Mucosa of descending colon (tissue), 3 donors: ENCODE results near the gene PTHLH. TPM values are rescaled to one million over a fixed set of nuclear protein-coding genes. Genes with fewer than 3 reads are reported as not detected.

Experiments
- ATAC-seq: fragments of 200-7000 bp; cut with Tn5 transposase; one replicate; pipeline ENCODE4 v1.9.1; 2020; ENCODE audit warnings: mild to moderate bottlenecking, moderate library complexity
- DNase-seq, 3 donors: peaks; one replicate each; pipeline ENCODE4 v3.0.0-alpha.2; 2020
- H3K36me3 ChIP-seq: fragments of 200-600 bp; one replicate; pipeline ENCODE4 v1.8.0; 2021; ENCODE audit warnings: low read depth, mild to moderate bottlenecking
- H3K4me1 ChIP-seq: fragments of 200-600 bp; one replicate; pipeline ENCODE4 v1.8.0; 2021; ENCODE audit warnings: low read depth, mild to moderate bottlenecking
- H3K4me3 ChIP-seq: fragments of 200-600 bp; one replicate; pipeline ENCODE4 v1.8.0; 2021; ENCODE audit warnings: mild to moderate bottlenecking
- H3K9me3 ChIP-seq: fragments of 200-600 bp; one replicate; pipeline ENCODE4 v1.8.0; 2021; ENCODE audit warnings: mild to moderate bottlenecking
- intact Hi-C, 2 donors: fragments of 100-400 bp; cut with DNase I in 1 of 2; cut with micrococcal nuclease in 1 of 2; formaldehyde crosslinking; loops; one replicate each; pipeline versions ENCODE4 v1.11.0 to v1.11.1; 2022; cut with DNase I, micrococcal nuclease
- total RNA-seq, 3 donors: library from RNA; stranded (reverse); fragmentation: NEBNext Ultra II Directional in 2 of 3; extraction: Animal tissue kit (Norgen Biotek cat#: 25700) in 2 of 3; gene quantifications; one replicate each; pipeline versions ENCODE4 v1.2.1 to v1.2.4, GENCODE V29; 2021 to 2023
- TF ChIP-seq, protein P1 (sequence below): fragments of 200-600 bp; IDR thresholded peaks from one replicate; pipeline ENCODE4 v1.8.0; 2022; ENCODE audit warnings: antibody characterized with exemption, mild to moderate bottlenecking
- donor health status: DM: no; HTN: no; CAD: no; lungs with moderate emphysema.
- donor health status: DM: no; HTN: no; CAD: no.
- donor health status: DM: no; HTN: yes; CAD: no.

Gene PTHLH
- total RNA-seq, 3 donors from 2014 or later, result 2.2 TPM; not detected in 2

DNA sequence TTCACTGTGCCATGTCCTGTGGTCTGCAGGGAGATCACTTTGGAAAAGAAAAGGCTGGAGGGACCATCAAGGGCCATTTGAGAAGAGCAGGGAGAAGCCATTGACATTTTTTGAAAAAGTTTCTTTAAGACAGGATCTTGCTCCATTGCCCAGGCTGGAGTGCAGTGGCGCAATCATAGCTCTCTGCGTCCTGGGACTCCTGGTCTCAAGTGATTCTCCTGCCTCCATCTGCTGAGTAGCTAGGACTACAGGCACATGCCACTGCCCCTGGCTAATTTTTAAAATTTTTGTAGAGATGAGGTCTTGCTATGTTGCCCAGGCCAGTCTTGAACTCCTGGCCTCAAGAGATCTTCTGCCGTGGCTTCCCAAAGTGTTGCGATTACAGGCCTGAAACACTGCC lies 32.3 kb downstream of the PTHLH start:
- TF ChIP-seq, protein P1, sequence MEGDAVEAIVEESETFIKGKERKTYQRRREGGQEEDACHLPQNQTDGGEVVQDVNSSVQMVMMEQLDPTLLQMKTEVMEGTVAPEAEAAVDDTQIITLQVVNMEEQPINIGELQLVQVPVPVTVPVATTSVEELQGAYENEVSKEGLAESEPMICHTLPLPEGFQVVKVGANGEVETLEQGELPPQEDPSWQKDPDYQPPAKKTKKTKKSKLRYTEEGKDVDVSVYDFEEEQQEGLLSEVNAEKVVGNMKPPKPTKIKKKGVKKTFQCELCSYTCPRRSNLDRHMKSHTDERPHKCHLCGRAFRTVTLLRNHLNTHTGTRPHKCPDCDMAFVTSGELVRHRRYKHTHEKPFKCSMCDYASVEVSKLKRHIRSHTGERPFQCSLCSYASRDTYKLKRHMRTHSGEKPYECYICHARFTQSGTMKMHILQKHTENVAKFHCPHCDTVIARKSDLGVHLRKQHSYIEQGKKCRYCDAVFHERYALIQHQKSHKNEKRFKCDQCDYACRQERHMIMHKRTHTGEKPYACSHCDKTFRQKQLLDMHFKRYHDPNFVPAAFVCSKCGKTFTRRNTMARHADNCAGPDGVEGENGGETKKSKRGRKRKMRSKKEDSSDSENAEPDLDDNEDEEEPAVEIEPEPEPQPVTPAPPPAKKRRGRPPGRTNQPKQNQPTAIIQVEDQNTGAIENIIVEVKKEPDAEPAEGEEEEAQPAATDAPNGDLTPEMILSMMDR, result no peak
- Histone ChIP-seq H3K4me1 (no peaks in the 10 kb centered on the region), H3K36me3 (no peaks in the 10 kb centered on the region), H3K4me3 (no peak overlapping the region), H3K9me3 (no peaks in the 10 kb centered on the region)
- intact Hi-C loops, result loop anchor here in 1 of 2 donors (10.0 kb wide), 1 partner anchor 205 kb away; no protein-coding TSS in a partner anchor
- no peak for DNase-seq
- no peak for ATAC-seq

DNA sequence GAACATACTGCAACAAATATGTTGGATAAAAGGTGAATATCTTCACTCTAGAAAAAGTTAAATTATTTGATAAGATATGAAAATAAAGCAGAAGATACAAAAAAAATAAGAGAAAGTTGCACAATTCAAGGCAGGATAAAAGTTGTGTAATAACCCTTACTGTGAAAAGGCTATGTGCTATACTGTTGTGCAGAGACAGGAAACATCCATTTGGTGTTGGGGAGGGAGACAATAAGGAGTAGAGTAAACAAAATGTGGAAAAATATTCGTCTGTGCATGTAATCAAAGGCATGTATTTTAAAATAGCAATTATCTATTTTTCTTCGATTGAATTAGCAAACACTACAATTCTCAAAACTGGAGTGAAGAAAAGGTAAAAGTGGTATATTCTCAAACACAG lies 34.8 kb downstream of the PTHLH start:
- ATAC-seq (no peak), DNase-seq (no peak)
- H3K36me3 ChIP-seq, result no peaks in the 10 kb centered on the region
- no peaks in the 10 kb centered on the region for H3K9me3 ChIP-seq
- H3K4me1 ChIP-seq, result no peaks in the 10 kb centered on the region
- no peak overlapping the region for H3K4me3 ChIP-seq
- TF ChIP-seq, protein P1, result no peak
- intact Hi-C loops, result loop anchor here in 1 of 2 donors (10.0 kb wide), 1 partner anchor 203 kb away; no protein-coding TSS in a partner anchor

DNA sequence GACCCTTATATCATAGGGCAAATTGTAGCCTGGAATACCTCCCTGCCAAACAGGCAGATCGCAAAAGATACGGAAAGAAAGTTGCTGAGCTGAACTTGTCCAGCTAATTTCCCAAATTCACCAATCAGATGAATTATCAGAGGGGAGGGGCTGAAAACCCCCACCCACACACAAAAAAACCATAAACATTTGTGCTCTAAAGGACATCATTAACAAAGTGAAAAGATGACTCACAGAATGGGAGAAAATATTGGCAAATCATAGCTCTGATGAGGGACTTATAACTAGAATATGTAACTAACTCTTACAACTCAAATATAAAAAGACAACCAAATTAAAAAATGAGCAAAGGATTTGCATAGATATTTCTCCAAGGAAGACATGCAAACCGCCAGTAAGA lies 36.3 kb downstream of the PTHLH start:
- no peak for DNase-seq
- ATAC-seq, result no peak
- Histone ChIP-seq H3K4me3 (no peak overlapping the region), H3K9me3 (no peaks in the 10 kb centered on the region), H3K36me3 (no peaks in the 10 kb centered on the region), H3K4me1 (no peaks in the 10 kb centered on the region)
- TF ChIP-seq, protein P1, result no peak
- intact Hi-C loops, result loop anchor here in 1 of 2 donors (10.0 kb wide), 1 partner anchor 201 kb away; no protein-coding TSS in a partner anchor

DNA sequence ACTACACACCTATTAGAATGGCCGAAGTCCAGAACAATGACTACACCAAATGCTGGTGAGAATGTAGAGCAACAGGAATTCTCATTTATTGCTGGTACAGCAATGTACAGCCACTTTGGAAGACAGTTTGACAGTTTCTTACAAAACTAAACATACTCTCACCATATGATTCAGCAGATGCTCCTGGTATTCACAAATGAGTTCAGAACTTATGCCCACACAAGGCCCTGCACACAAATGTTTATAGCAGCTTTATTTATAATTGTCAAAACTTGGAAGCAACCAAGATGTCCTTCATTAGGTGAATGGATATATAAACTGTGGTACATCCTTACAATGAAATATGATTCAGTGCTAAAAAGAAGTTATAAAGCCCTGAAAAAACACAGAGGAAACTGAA lies 38.3 kb downstream of the PTHLH start:
- intact Hi-C loops, result loop anchor here in 1 of 2 donors (10.0 kb wide), 1 partner anchor 199 kb away; no protein-coding TSS in a partner anchor
- DNase-seq (no peak), ATAC-seq (no peak)
- Histone ChIP-seq H3K9me3 (no peaks in the 10 kb centered on the region), H3K4me3 (no peak overlapping the region), H3K4me1 (no peaks in the 10 kb centered on the region), H3K36me3 (no peaks in the 10 kb centered on the region)
- TF ChIP-seq, protein P1, result no peak

DNA sequence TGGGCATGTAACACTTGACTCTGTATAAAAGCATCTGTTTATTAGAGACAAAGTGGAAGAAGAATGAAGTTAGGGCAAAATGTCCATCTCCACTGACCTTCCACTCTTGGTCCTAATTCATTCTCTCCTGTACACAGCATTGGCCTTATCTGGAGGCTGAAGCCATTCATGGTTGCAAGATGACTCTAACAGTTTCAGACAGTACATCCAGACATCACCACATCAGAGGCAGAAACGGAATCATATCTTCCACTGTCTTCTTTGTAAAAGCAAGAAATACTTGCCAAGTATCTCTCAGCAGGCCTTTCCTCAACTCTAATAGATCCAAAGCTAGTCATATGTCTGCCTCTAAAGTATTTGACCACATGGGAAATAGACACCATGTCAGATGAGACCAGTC lies 41.1 kb downstream of the PTHLH start:
- intact Hi-C loops, result loop anchor here in 1 of 2 donors (10.0 kb wide), 1 partner anchor 197 kb away; no protein-coding TSS in a partner anchor
- Histone ChIP-seq H3K4me3 (no peak overlapping the region), H3K4me1 (no peaks in the 10 kb centered on the region), H3K9me3 (no peaks in the 10 kb centered on the region), H3K36me3 (no peaks in the 10 kb centered on the region)
- TF ChIP-seq, protein P1, result no peak
- ATAC-seq (no peak), DNase-seq (no peak)

DNA sequence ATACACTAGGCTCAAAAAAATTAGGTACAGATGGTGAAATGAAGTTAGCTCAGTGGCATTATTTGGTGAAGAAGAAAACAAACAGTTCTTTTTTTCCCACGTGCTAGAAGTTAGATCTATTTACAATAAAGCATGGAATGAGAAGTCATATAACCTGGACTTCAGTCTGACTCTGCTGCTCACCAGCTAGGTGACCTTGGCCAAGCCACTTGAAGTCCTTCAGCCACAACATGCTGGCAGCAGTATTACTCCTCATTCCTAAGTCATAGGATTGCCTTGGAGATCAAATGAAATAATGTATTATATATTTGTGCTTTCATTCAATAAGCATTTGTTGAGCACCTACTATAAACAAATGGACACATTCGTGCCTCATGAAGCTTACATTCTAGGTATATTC lies 45.2 kb downstream of the PTHLH start:
- Histone ChIP-seq H3K4me1 (no peaks in the 10 kb centered on the region), H3K9me3 (no peaks in the 10 kb centered on the region), H3K36me3 (no peaks in the 10 kb centered on the region), H3K4me3 (no peak overlapping the region)
- TF ChIP-seq, protein P1, result no peak
- ATAC-seq (no peak), DNase-seq (no peak)
- intact Hi-C loops, result no loop called here
